Cardiac ventricle fibroblast (primary cell): ENCODE results near the gene GABRG1. TPM values are rescaled to one million over a fixed set of nuclear protein-coding genes. Genes with fewer than 3 reads are reported as not detected.

ENCODE experiments used
- total RNA-seq: library from RNA; depleted of rRNA; stranded (reverse); fragments of >200 nt; gene quantifications from 2 replicates; pipeline ENCODE4 v1.2.3, GENCODE V29; 2015

The GABRG1 gene
- not detected in 2 replicates for total RNA-seq

DNA sequence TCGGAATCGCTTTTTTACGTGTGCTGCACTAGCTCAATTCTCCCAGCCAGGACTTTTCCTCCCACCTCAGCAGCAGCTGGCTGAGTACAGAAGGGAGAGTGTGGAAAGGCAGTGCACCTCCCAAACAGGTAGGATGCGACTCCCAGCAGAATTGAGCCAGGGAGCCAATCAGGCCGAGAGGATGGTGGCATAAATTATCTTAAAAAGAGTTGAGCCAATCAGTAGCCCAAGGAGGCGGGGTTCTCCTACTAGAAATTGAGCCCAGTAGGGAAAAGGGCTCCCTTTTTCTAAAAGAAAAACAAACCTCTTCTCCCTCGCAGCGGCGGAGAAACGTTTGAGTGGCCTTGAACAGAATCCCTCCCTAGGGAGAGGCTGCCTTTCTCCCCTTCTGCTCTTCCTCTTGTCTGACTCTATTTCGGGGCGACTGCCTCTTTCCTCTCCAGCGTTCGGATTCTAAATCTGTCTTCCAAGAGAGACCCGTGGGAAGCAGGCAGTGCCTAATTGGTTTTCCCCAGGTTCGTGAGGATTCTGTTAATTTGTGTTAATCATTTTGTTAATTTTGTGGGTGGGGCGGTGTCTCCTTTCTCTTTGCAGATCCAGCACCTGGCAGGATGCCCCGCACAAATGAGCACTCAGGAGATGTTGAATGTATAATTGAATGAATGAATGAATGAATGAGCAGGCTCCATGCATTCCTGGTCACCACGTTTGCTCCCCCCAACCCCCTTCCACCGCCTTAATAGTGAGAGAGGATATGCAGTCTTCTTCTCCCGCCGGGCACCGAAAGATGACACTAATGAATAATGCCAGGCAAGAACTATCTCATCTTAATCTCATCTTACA, at the start of gene GABRG1:
Gene GABRG1 (minus strand): TSS at position 142 of the 843 bp plus-strand sequence. CDS start 141 bp downstream, at position 1.

